GM19240 (cell line): Measurements from ENCODE around the gene RNF220.

Experiments used
- DNase-seq: peaks from one replicate; pipeline ENCODE4 v3.0.0; 2011; ENCODE audit warnings: low spot score; ENCODE audit not compliant: insufficient read length

The RNF220 gene

DNA sequence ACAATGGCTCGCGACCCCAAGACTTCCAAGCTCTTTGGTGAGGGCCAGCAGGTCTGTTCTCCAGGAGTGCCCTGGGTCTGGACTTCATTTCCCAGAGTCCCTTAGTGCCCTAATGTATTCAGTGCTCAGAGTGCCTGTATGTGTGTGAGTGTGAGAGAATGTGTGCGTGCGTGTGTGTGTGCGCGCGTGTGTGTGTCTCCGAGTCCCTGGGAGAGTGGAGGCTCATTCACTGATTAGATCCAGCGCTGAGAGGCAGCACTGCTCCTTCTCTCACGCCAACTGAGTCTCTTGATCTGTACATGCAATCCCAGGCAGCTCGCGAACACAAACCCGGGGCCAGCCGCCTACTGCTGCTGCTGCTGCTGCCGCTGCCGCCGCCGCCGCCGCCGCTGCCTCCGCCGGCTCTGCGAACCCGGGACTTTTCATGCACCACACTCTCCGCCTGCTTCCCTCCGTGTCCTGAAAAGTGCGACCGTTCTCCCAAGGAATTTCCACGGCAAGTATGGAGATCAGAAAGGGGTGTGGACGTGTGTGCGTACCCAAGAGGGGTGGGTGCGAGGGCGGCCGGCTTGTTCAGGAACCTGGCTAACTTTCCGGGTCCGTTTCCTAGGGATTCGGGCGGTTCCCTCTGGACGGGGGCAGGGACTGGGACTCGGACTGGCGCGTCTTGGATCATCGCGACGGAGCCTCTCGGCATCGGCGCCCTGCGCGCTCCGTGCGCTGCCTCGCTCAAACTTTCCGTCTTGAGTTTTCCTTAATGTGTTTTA lies at the start of gene RNF220:
RNF220 (plus strand) TSS at position 225 of the 767 bp plus-strand sequence.
- DNase-seq: no peak

DNA sequence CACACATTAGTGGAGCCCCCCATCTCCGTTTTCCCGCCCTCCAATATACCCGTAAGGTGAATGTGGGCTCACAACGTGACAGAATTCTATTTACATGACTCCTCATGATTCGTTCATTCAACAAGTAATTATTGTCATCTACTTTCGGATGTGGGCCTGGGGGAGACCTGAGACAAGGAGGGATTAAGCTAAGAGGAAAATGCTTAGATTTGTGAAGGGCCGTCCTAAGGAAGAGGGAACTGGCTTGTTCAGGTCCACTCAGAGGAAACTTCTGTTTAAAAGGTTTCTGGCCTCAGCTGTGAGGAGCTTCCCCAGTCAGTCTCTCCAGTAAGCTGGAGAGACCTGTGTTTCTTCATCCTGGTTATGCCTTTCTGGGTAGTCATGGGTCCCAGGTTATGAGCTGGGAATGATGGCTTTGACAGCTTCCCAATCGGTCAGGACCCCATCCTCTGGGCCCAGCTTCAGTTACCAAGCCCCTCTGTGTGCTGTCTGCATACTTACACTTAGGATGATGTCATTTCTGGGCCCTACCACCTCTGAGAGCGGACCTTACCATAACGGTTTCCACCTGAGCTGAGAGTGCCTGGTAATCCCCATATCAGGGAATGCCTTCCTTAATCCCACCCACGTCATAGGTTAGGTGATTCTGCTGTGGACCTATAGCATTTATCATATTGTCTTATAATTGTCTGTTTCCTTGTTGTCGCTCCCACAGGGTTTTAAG lies 49.3 kb upstream of the RNF220 start:
- DNase-seq: no peak

DNA sequence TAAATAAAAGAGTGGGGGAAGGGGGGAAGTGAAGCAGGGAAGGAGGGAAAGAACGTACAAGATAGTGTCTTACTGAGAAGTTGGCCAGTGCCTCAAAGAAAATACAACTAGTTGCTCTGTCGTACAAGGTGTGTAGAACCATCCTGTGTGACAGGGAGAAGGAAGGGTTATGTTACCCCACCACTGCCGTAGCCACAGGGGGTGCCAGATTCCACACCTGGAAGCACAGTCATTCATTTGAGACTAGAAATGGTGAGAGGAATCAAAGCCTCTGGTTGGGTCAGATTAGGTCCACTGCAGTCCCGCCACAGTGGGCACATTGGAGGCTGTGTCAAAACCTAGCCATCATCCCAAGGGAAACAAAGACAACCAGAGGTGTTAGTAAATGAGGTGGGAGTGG lies 47.3 kb upstream of the RNF220 start:
- DNase-seq: no peak

DNA sequence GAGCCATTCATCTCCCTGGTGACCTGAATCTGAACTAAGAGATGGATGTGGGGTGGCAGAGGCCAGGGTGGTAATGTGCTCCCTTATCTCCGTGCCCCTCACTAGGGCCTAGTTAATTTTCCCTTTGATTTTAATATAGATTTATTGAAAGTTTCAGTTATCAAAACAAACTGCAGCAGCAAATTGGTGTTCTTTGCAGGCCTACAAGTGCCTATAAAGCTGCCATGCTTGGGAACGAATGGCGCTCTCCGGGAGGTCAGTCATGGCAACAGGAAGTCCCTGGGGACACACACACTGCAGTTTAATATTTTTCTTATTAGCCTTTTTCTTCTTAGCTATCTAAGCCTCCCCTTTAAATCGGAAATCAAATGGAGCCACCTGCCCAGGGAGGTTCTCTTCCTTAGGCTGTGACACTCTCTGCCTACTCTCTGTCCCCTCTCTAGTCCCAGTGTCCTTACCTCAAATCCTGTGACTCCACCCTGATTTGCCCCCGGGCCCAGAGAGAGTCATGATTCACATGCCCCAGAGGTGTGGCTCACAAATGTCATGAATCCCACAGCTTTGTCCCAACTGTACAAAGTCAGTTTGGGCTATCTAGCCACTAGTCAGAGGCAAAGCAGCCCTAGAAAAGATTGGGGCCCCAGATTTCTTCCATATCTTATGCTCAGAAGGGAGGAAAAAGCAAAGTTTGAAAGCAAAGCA lies 45.7 kb upstream of the RNF220 start:
- no peak for DNase-seq

DNA sequence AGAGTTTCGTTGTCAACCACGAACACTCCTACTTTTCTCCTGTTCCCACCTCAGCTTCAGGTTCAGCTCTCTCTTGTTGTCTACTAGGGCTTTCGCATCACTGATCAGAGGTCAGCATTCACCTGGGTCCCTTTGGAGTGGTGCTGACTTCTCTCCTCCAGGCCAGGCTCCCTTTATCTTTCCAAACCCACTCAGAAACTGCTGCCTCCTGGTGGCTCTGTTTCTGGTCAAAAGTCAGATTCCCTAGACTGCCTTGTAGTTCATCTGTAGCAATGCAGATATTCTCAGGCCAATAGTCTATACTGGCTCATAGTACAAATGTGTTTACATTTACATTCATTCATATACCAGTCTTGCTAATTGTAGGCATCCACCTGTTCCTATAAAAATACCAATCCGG lies 43.6 kb upstream of the RNF220 start:
- no peak for DNase-seq

DNA sequence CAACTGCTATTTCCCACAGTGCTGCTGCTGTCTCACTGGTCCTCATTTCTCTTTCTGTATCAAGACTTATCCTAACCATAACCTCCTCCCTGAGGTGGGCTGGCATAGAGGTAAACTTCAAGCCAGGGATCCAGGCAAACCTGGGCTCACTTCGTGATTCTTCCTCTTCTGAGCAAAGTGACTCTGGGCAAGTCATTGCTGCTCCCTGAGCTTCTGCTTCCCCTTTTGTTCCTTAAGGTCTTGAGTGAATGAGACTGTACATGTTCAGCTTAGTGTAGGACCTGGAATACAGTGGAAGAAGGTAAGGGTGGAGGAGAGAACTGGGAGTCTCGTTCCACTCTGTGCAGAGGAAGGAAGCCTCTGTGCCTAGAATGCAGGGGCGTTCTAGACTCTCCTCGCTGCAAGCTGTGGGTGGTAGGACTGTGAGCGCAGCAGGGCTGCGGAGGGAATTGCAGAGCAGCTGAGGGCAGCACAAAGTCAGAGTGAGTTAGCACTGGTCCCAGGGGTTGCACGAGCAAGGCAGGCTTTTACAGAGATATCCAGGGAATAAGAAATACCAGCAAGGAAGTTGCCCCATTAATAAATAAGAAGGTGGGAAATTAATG lies 38.6 kb upstream of the RNF220 start:
- no peak for DNase-seq

DNA sequence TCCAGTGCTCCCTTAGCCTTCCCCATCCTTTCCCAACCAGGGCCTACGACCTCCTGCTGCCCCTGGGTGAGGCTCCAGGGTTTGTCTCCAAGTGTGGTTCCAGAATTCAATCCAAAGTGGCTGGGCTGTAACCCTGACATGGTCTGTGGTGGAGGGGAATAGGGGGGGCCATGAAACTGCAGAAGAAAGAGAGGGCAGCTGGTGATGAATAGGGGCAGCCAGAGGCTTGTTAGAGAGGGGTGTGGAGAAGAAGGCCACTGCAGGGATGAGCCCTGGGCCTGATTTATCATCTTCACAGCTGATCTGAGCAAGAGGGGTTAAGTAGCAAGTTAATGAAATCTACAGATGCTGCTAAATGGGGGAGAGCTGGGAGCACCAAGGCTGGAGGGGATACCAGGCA lies 37.1 kb upstream of the RNF220 start:
- DNase-seq: no peak

DNA sequence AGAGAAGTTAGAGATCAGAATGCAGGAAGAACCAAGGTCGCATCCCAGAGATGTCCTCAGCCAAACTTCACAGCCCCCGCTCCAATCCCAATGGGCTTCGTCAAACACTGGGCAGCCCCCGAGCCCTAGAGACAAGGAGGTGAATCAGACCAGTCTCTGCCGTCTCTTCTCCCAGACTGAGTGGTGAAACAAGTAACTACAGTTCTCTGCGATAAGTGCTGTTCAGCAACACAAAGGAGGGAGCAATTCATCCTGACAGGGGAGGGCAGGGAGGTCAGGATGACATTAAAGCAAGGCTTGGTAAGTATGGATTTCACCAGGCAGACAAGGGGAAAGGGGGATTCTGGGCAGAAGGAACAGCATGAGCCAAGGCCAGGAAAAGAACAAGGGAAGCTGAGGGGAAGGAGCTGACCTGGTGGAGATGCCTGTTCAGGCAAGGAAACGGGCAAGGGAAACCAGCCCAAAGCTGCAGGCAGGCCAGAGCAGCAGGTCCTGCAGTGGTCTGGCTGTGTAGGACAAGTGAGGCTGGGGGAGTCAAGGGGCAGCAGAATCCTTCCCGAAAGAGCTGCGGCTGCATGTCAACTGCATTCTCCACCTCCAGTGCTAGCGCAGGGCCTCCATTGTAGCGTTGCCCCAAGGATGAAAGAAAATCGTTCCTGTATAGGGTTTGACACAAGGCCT lies 36.4 kb upstream of the RNF220 start:
- no peak for DNase-seq

DNA sequence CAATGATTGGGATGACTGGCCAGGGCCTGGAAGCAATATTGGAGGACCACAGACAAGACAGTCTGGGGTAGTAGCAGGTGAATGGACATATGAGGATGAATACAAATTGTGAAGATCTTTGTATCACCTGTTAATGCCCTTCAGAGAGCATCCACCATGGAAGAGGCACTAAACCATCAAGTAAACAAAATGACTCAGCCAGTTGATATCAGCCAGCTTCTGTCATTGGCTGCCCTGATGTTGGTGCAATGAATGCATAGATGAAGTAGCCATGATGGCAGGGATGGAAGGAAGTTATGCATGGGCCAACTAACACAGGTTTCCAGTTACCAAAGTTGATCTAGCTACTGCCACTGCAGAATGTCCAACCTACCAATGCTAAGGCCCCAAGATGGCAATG lies 33.8 kb upstream of the RNF220 start:
- no peak for DNase-seq

DNA sequence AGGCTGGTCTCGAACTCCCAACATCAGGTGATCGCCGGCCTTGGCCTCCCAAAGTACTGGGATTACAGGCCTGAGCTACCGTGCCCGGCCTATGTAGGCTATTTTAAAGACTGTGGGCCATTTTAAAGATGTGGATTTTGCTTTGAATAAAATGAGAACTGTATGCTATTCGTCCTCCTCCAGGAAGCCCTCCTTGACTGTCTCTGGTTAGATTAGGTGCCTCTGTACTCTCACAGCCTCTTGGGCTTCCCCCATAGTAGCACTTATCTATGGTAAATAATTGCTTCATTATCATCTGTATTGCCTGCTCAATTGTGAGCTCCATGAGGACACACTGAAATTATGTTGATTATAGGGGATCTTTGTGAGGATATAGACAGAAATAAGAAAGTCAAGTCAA lies 29.5 kb upstream of the RNF220 start:
- DNase-seq: no peak

DNA sequence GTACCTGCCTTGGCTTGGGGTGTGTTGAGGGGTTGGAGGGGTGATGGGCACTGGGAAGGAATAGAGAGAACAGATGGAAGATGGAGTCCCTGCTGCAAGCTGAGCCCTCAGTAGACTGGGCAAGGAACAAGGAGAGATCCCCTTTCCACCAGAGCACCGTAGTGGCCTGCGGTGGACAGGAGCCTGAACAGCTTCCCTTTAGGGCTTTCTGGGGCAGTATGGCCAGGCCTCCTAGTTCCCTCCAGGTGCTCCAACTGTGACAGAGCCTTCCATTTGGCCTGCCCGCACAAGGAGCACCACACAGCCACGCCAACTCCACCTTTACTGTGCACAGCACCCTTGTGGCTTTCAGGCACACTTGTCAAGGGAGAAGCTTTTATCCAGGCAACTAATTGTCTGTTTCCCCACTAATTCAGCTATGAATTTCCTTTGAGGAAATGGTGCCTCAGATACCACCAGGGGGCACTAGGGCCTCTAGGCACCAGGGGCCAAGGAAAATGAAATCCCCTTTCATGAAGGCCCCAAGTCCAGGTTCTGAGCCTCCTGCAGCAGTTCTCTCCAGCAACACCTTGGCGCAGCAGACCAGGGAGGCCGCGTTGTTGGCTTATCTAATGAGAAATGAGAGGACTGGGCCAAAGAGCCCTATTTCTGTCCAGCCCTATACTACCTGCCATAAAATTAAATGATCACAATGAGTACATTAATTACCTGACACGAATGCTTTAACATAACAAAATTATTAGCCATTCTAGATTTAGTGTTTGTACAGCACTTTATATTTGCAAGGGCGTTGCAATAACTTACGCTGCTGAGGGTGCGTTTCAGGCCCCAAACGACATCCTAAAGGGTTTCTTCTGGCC lies 26.9 kb upstream of the RNF220 start:
- no peak for DNase-seq

DNA sequence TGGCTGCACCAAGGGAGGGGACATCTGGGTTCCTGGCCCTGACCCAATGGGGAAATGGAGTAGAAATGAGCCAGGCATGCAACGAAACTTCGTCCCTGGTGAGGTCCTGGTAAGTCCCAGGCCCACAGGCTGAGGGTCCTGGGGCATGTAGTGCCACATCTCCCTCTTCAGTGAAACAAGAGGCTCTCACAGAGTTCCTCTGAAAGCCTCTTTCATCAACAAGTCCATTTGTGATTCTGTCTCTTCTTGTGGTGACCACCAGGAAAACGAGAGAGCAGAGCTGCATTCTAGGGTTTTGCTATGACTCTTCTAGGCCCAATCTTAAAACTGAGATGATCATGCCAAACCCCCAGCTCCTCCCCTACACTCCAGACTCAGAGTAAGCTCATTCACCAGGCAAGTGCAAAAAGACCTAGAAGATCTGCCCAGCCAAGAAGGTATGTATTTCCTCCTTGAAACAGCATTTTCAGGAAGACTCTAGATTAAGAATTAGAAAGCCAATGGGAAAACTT lies 24.3 kb upstream of the RNF220 start:
- DNase-seq: no peak

DNA sequence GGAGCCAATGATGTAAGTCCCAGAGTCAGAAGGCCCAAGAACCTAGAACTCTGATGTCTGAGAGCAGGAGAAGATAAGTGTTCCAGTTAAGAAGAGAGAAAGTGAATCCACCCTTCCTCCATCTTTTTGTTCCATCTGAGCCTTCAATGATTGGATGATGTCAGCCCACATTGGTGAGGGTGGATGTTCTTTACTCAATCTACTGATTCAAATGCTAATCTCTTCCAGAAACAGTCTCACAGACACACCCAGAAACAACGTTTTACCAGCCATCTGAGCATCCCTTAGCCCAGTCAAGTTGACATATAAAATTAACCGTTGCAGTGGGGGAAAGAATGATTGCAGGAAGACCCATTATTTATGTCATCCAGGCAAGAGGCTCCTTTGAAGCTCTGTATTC lies 16.5 kb upstream of the RNF220 start:
- DNase-seq: no peak

DNA sequence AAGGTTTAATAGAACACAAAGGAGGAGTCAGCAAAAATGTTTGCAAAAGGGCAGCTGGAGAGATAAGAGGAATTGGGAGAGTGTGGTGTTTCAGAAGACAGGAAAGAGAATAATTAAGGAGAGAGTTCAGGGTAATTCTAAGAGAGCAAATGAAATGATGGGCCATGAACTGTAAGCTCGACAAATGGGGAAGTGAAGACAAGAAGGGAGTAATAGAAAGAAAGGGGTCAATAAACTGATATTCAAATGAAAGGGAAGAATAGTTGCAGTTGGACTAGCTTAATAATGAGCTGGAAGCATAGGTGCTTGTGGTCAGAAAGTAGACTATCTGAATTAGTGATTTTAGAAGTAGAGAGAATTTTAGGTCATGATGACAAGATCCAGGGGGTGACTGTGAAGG lies 15.6 kb upstream of the RNF220 start:
- DNase-seq: no peak

DNA sequence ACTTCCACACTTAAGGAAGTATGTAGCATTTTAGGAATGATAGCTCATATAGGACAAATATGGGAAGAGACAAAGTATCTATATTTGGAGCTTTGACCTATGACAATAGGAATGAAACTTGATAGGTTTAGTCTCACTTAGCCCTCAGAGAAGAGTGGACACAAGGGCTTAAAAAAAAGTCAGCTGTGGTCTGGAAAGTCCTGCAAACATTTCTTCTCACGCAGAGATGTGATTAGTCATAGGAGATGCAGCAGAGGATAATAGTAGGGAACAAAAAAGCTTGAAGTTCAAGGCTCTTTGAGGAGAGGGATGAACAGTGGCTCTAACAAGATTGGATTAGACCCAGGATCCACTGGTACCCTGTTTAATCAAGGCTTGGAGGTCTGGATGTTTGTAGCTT lies 14.8 kb upstream of the RNF220 start:
- DNase-seq: no peak

DNA sequence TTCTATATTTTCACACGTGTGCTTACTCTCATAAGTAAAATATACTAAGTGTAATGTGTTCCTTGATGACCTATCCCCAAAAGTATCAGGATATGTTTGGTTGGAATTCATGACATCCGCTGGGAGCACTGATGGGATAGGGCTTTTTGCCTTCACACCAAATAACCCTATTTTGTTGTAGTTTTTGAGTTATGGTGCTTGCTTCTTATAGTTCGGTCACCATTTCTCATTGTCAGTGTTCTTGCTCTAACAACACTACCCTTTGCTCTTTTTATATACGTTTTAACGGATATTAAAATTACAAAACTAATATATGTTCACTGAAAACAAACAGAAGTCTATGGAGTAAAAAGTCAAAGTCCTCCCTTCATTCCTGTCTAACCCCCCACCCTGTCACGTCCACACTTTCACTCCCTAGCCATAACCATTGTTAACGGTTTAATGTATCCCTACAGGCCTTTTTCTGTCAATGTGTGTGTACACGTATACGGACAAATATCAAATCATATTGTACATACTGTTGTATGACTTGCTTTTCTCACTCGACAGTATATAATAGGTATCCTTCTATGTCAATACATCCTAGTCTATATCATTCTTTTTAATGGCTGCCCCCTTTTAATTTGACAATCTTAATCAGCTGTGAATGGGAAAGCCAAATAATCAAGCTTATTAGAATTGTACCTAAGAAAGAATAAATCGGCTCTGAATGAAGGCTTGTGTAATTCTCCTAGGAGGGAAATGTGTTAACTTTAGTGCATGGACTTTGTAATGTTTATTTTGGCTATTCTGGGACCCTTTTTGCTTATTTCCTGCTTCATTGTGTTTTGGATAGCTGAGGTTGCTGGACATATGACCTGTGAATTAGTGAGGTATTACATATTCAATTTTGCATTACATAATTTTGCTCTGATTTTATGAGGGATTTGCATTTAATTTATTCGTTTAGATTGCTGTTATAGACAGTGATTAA lies 3.5 kb upstream of the RNF220 start:
- DNase-seq: no peak

DNA sequence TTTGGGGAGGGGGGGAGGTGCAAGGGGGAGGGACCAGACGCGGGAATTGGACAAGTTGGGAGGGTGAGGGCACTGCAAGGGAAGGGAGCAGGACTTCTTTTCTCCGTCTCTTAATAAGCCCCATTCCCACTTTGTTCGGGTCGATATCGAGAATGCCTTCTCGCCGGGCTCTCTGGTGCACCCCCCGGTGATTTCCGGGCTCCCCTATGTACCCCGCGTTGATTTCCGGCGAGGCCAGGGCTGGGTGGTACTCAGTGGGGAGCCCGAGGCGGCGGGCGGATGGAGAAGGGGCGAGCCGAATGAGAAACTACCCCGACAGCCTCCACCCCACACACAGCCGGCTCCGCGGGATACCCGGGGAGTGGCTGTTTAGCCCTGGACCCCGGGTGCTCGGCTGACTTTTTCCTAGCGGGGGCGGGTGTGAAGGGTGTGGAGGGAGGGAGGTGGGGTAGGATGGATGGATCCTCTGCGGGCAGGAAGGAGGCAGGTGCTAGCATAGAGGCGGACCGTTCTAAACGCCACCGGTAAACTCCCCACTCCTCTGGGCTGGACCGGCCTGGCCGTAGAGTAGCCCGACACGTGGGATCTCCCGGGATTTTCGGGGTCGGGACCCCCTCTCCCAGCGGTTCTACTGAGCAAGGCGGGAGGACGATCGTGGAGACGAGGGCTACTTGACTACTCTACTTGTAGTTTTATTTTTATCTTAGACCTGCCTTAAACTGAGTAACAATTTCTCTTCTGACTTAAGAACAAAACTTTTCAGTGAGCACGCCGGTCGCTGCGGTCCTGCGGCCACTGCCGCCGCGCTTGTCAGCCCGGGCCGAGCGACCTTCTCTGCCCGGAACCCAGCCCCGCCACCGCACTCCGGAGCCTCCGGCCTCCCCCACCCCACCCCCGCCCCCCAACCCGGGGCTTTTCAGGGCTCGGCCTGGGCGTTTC lies 1.0 kb downstream of the RNF220 start:
- DNase-seq: no peak
